ENCODE measurements around the gene CD5L.

CD5L gene

GRCh38 chr1:157841708-157842107 lies at the start of gene CD5L:
Gene CD5L (minus strand): TSS chr1:157841808. CDS start chr1:157841701, 107 bp downstream.
- no peak for DNase-seq
- in situ Hi-C loops (cut with MboI; ENCODE audit: low pct_unique_long_range_greater_than_20kb, low sequenced_read_pairs): no loop called here

- no peak for DNase-seq
- in situ Hi-C loops (cut with MboI; ENCODE audit: low pct_unique_long_range_greater_than_20kb, low sequenced_read_pairs): no loop called here
Measured at GRCh38 chr1:157882580-157882979, 41.0 kb upstream of the CD5L start.

- in situ Hi-C loops (cut with MboI; ENCODE audit: low pct_unique_long_range_greater_than_20kb, low sequenced_read_pairs): no loop called here
- DNase-seq: no peak
Measured at GRCh38 chr1:157880621-157881020, 39.0 kb upstream of the CD5L start.

GRCh38 chr1:157878059-157878458 lies 36.5 kb upstream of the CD5L start:
- in situ Hi-C loops (cut with MboI; ENCODE audit: low pct_unique_long_range_greater_than_20kb, low sequenced_read_pairs): no loop called here
- peak; percentile 41 for DNase-seq

GRCh38 chr1:157870490-157870889 lies 28.9 kb upstream of the CD5L start:
- no peak for DNase-seq

GRCh38 chr1:157868654-157869053 lies 27.0 kb upstream of the CD5L start:
- DNase-seq: no peak
- in situ Hi-C loops (cut with MboI; ENCODE audit: low pct_unique_long_range_greater_than_20kb, low sequenced_read_pairs): no loop called here

More at GRCh38 chr1:157870490-157870889, 28.9 kb upstream of the CD5L start:
- in situ Hi-C loops (cut with MboI; ENCODE audit: low pct_unique_long_range_greater_than_20kb, low sequenced_read_pairs): no loop called here

- in situ Hi-C loops (cut with MboI; ENCODE audit: low pct_unique_long_range_greater_than_20kb, low sequenced_read_pairs): no loop called here
- no peak for DNase-seq
Measured at GRCh38 chr1:157862114-157863070, 20.8 kb upstream of the CD5L start.

GRCh38 chr1:157856538-157856937 lies 14.9 kb upstream of the CD5L start:
- in situ Hi-C loops (cut with MboI; ENCODE audit: low pct_unique_long_range_greater_than_20kb, low sequenced_read_pairs): no loop called here
- no peak for DNase-seq

- in situ Hi-C loops (cut with MboI; ENCODE audit: low pct_unique_long_range_greater_than_20kb, low sequenced_read_pairs): no loop called here
- DNase-seq: no peak
Measured at GRCh38 chr1:157852476-157852875, 10.9 kb upstream of the CD5L start.

- no peak for DNase-seq
- in situ Hi-C loops (cut with MboI; ENCODE audit: low pct_unique_long_range_greater_than_20kb, low sequenced_read_pairs): no loop called here
Measured at GRCh38 chr1:157849229-157849875, 7.7 kb upstream of the CD5L start.

- in situ Hi-C loops (cut with MboI; ENCODE audit: low pct_unique_long_range_greater_than_20kb, low sequenced_read_pairs): no loop called here
- no peak for DNase-seq
Measured at GRCh38 chr1:157844089-157844830, 2.7 kb upstream of the CD5L start.

- in situ Hi-C loops (cut with MboI; ENCODE audit: low pct_unique_long_range_greater_than_20kb, low sequenced_read_pairs): no loop called here
- DNase-seq: no peak
Measured at GRCh38 chr1:157842939-157843338, 1.3 kb upstream of the CD5L start.

GRCh38 chr1:157838966-157839365 lies 2.6 kb downstream of the CD5L start:
- in situ Hi-C loops (cut with MboI; ENCODE audit: low pct_unique_long_range_greater_than_20kb, low sequenced_read_pairs): no loop called here
- no peak for DNase-seq

- no peak for DNase-seq
- in situ Hi-C loops (cut with MboI; ENCODE audit: low pct_unique_long_range_greater_than_20kb, low sequenced_read_pairs): no loop called here
Measured at GRCh38 chr1:157834430-157834829, 7.2 kb downstream of the CD5L start.

- in situ Hi-C loops (cut with MboI; ENCODE audit: low pct_unique_long_range_greater_than_20kb, low sequenced_read_pairs): no loop called here
- no peak for DNase-seq
Measured at GRCh38 chr1:157833145-157833544, 8.5 kb downstream of the CD5L start.

GRCh38 chr1:157831968-157832626 lies 9.5 kb downstream of the CD5L start:
- DNase-seq: no peak
- in situ Hi-C loops (cut with MboI; ENCODE audit: low pct_unique_long_range_greater_than_20kb, low sequenced_read_pairs): no loop called here

GRCh38 chr1:157830887-157831286 lies 10.7 kb downstream of the CD5L start:
- in situ Hi-C loops (cut with MboI; ENCODE audit: low pct_unique_long_range_greater_than_20kb, low sequenced_read_pairs): no loop called here

GRCh38 chr1:157829711-157830110 lies 11.9 kb downstream of the CD5L start:
- in situ Hi-C loops (cut with MboI; ENCODE audit: low pct_unique_long_range_greater_than_20kb, low sequenced_read_pairs): no loop called here
- no peak for DNase-seq

More at GRCh38 chr1:157830887-157831286, 10.7 kb downstream of the CD5L start:
- DNase-seq: no peak

- DNase-seq: no peak
- in situ Hi-C loops (cut with MboI; ENCODE audit: low pct_unique_long_range_greater_than_20kb, low sequenced_read_pairs): no loop called here
Measured at GRCh38 chr1:157829210-157829609, 12.4 kb downstream of the CD5L start.
